Nucleus accumbens (tissue), 56 donors: ENCODE results near the gene DSTN.
A peak's percentile ranks its signal among the peaks of the same experiment; 100 is the strongest.

Experiments used
- DNase-seq, 56 donors: peaks; one replicate each; lab custom pipeline; 2025; lab: John Stamatoyannopoulos, UW

Gene DSTN

GRCh38 chr20:17569616-17570346 is at the start of gene DSTN:
Gene DSTN, plus strand, starts transcription at chr20:17570075. Its CDS starts 134 bp downstream, at chr20:17570209.
- peak; percentile 29 to 92 (median 82) for DNase-seq

GRCh38 chr20:17520583-17520982 is 49.3 kb upstream of the DSTN start:
- no peak for DNase-seq

GRCh38 chr20:17522528-17522927 is 47.3 kb upstream of the DSTN start:
- DNase-seq, result no peak

- DNase-seq, result no peak
These were observed 46.5 kb upstream of the DSTN start for GRCh38 chr20:17523326-17523725.

GRCh38 chr20:17524560-17524959 is 45.3 kb upstream of the DSTN start:
- no peak for DNase-seq

GRCh38 chr20:17525132-17525531 is 44.7 kb upstream of the DSTN start:
- no peak for DNase-seq

- peak in 17 of 56 donors; percentile 1 to 65 (median 17) for DNase-seq
These were observed 44.2 kb upstream of the DSTN start for GRCh38 chr20:17525650-17526049.

- DNase-seq, result no peak
These were observed 40.3 kb upstream of the DSTN start for GRCh38 chr20:17529586-17529985.

- DNase-seq, result no peak
These were observed 39.7 kb upstream of the DSTN start for GRCh38 chr20:17530153-17530552.

GRCh38 chr20:17530716-17531664 is 38.9 kb upstream of the DSTN start, which contains the start of gene BFSP1:
Gene BFSP1, minus strand, starts transcription at chr20:17531379. Its CDS starts 50 bp downstream, at chr20:17531329.
- peak in 47 of 56 donors; percentile 13 to 83 (median 51) for DNase-seq

GRCh38 chr20:17531665-17532025 is 38.2 kb upstream of the DSTN start:
- no peak for DNase-seq

- DNase-seq, result peak in 17 of 56 donors; percentile 2 to 21 (median 7)
These were observed 36.5 kb upstream of the DSTN start for GRCh38 chr20:17533396-17533795.

GRCh38 chr20:17534077-17534476 is 35.8 kb upstream of the DSTN start:
- no peak for DNase-seq

- DNase-seq, result peak in 47 of 56 donors; percentile 7 to 83 (median 41)
These were observed 32.9 kb upstream of the DSTN start for GRCh38 chr20:17536944-17537444.

GRCh38 chr20:17537959-17538358 is 31.9 kb upstream of the DSTN start:
- no peak for DNase-seq

GRCh38 chr20:17538517-17539170 is 31.2 kb upstream of the DSTN start:
- DNase-seq, result no peak

GRCh38 chr20:17541596-17541995 is 28.3 kb upstream of the DSTN start:
- DNase-seq, result no peak

GRCh38 chr20:17541996-17542395 is 27.9 kb upstream of the DSTN start:
- no peak for DNase-seq

- DNase-seq, result no peak
These were observed 27.4 kb upstream of the DSTN start for GRCh38 chr20:17542481-17542880.

GRCh38 chr20:17542993-17543412 is 26.9 kb upstream of the DSTN start:
- DNase-seq, result no peak
